ENCODE data around the gene MNAT1. TPM values are rescaled to one million over a fixed set of nuclear protein-coding genes. Genes with fewer than 3 reads are reported as not detected.

MNAT1 gene
- total RNA-seq (ENCODE audit: low replicate concordance): 59.9 and 71.2 TPM in 2 replicates

GRCh38 chr14:60734465-60735242, at the start of gene MNAT1:
Gene MNAT1 (plus strand): TSS chr14:60734761. CDS start chr14:60734863, 102 bp downstream.
- TF ChIP-seq CTCF (IDR thresholded peaks at IDR 0.05; ENCODE audit: insufficient read depth, low read length): peak; percentile 23

GRCh38 chr14:60686865-60687264, 47.7 kb upstream of the MNAT1 start:
- TF ChIP-seq CTCF (IDR thresholded peaks at IDR 0.05; ENCODE audit: insufficient read depth, low read length): no peak
- H3K4me3 ChIP-seq (ENCODE audit: low read depth, low read length): no peak overlapping the region
- no peak for DNase-seq (ENCODE audit: low read depth)

More at GRCh38 chr14:60734465-60735242, at the start of gene MNAT1:
- peak; percentile 91 for DNase-seq (ENCODE audit: low read depth)
- peak within 1 kb of the TSS; percentile 95 for H3K4me3 ChIP-seq (ENCODE audit: low read depth, low read length)

- H3K4me3 ChIP-seq (ENCODE audit: low read depth, low read length): no peak overlapping the region
- TF ChIP-seq CTCF (IDR thresholded peaks at IDR 0.05; ENCODE audit: insufficient read depth, low read length): no peak
- no peak for DNase-seq (ENCODE audit: low read depth)
Measured at GRCh38 chr14:60691383-60692113, 43.0 kb upstream of the MNAT1 start.

GRCh38 chr14:60695327-60695726, 39.2 kb upstream of the MNAT1 start:
- H3K4me3 ChIP-seq (ENCODE audit: low read depth, low read length): no peak overlapping the region
- DNase-seq (ENCODE audit: low read depth): no peak
- TF ChIP-seq CTCF (IDR thresholded peaks at IDR 0.05; ENCODE audit: insufficient read depth, low read length): no peak

- H3K4me3 ChIP-seq (ENCODE audit: low read depth, low read length): no peak overlapping the region
- TF ChIP-seq CTCF (IDR thresholded peaks at IDR 0.05; ENCODE audit: insufficient read depth, low read length): no peak
- no peak for DNase-seq (ENCODE audit: low read depth)
Measured at GRCh38 chr14:60700598-60700997, 34.0 kb upstream of the MNAT1 start.

GRCh38 chr14:60705100-60705499, 29.5 kb upstream of the MNAT1 start:
- no peak for TF ChIP-seq CTCF (IDR thresholded peaks at IDR 0.05; ENCODE audit: insufficient read depth, low read length)
- no peak overlapping the region for H3K4me3 ChIP-seq (ENCODE audit: low read depth, low read length)
- no peak for DNase-seq (ENCODE audit: low read depth)

Data from fibroblast of the aortic adventitia (primary cell).